ENCODE results near the gene ANOS1.

Gene ANOS1

DNA sequence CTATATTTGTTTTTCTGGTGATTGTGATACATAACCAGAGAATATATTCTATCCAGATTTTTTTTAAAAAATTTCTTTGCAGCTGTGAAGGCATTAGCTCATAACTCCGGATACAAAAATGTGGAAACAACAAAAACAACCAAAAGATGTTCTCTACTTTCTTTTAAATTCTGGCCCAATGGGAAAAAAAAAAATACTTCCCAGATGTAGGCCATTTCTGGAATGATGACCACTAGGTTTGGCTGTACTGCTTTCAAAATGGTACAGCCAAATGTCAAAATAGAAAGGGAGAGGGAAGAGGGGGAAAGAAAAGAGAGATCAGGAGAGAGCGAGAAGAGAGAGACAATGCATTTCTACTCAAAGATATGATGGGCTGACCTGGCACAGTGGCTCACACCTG is 14.6 kb downstream of the ANOS1 start:
- DNase-seq, result no peak

DNA sequence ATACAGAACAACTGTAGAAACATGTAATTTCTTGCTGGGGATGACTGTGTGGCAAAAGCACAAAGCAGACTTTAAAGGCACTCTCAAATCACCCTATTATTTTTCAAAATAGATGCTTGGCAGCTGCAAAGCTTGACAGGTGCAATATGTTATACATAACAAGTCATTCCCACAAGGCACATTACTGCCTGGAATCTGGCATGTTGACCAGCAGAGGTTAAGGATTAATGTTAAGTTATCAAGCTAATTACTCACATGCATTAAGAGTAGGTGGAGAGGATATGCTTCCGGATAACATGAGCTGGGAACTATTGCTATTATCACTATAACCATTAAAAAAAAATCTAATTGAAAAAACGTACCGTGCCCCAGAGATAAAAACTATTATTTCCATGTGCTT is 17.8 kb downstream of the ANOS1 start:
- DNase-seq, result no peak

DNA sequence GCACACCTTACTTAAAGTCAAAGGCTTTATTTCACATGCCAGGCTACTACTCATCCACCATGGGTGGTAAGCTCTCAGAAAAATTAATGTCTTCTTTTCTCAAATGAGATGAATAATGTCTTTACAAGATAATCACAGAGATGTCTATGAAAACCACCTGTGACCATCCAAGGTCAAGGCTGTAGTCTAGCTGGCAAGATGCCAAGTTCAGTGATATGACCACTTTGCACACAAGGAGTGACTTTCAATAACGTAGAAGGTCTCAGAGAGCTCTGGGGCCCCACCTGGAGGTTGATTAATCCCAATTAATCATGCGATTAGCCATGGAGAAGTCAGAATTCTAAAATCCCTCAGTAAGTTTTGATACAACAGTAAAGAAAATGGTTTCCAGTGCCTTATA is 20.5 kb downstream of the ANOS1 start:
- no peak for DNase-seq

DNA sequence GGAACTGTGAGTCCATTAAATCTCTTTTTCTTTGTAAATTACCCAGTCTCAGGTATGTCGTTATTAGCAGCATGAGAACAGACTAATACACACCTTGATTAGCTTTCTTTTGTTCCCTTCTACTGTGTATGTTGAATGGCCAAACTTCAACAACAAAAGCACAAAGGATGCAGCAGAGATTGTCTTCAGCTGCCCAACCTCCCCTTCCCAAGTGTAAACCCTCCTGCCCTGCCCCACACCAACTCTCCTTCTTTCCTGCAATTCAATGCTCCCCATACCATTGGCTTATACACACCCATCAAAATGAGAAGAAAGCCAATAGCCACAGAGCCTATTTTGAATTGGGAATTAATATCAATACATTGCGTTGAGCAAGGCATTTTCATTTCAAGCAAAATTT is 27.8 kb downstream of the ANOS1 start:
- DNase-seq, result no peak

DNA sequence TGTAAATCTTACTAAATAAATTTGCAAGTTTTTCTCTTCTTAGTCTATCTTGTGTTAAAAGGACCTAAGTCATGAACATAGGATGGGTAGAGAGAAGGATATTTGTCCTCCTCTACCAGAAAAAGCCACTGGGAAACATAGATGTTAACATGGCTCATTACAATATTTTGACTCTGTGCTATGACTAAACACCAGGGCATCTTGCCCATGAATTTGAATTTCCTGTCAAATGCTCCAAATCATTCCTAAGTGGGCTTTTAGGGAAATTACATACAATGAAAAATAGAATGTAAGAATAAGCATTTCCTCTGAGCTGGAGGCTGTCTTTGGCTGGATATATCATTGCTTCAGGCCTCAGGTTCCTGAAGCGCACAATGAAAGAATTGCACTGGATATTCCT is 39.1 kb downstream of the ANOS1 start:
- no peak for DNase-seq

DNA sequence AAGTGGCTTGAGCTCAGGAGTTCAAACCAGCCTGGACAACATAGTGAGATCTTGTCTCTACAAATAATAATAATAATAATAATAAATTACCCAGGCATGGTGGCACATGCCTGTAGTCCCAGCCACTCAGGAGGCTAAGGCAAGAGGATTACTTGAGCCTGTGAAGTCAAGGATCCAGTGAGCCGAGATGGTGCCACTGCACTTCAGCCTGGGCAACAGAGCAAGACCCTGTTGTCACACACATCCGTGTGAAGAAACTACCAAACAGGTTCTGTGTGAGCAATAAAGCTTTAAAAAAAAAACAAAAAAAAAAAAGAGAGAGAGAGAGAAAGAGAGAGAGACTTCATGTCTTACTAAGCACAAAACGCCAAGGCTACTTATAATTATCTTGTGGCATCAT is 42.5 kb downstream of the ANOS1 start:
- DNase-seq, result no peak

DNA sequence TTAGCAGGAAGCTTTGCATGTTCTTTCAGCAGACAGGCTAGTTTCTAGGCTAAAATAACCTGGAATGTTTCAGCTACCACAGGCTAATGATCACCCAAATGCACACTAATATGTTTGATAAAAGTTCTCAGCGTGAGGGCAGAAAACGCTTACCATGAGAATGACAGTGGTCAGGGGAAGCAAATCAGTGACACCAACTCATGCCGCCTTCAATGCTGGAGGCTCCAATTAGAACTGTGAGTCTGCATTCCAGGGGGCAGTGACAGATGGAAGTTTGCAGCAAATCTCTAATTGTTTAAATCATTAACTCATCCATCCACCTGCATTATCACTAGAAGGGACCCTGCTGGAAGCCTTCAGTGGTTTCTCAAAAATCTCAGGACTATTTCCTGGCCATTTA is 43.2 kb downstream of the ANOS1 start:
- DNase-seq, result no peak

DNA sequence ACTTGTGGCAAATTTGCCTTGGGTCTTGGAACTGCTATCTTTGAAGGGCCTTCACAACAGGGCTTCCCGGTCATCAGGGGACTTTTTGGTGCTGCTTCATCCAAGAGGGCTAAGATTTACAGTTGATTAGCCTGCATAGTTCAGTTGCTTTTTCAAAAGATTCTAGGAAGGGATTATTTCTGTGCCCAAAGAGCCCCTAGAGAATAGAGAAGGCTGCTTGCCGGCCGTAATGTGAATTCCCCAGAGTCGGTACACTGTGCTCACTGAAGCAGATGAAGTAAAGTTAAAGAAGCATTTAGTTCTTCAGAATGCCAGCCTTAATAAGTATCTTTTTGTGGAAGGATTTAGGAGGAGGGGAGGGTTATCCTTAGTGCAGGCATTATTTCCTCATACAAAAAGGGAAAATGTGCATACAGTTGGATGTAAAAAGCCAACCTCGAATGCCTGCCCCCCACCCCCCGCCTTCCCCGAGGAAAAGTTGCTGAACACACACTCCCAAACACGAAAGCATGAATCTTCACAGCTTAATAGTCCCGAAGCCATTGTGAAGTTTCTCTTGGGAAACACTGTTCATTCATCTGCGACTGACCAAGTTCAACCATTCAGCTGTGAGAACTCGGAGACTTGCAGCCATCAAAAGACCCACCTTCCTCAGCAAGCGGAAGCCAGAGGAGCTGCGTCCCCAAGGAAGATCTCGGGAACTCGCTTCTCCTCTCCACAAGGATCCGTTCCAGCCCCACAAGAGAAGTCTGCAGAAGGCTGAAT is 47.6 kb downstream of the ANOS1 start:
- no peak for DNase-seq

DNA sequence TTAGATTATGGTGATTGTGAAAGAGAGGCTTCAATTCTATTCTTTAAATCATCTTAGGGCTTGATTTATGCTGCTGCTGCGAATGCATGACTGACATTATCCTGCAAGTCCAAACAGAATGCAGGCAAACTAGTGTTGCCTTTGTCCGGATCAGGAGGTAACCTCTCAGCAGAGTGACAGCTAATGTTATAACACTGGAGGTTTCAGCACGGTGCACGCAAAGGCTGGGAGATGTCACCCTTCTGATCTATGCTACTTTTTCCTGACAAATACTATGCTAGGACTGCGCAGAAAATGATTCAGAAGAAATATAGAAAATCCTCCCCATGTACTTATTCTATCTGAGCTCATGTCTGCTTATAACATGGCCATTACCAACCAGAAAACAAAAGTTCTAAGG is 48.2 kb downstream of the ANOS1 start:
- DNase-seq, result no peak

DNA sequence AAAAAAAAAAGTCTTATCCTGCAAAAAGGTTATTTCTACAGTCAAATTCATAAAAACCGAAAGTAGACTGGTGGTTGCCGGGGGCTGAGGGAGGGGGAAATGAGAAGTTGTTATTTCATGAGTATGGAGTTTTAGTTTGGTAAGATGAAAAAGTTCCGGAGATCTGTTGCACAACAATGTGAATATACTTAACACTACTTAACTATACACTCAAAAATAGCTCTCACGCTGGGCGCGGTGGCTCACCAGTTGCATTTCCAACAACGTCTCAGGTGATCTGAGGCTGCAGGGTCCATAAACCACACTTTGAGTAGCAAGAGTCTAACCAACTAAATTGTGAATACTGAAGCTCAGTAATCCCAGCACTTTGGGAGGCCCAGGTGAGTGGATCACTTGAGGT is 52.4 kb downstream of the ANOS1 start:
- DNase-seq, result peak; percentile 80

DNA sequence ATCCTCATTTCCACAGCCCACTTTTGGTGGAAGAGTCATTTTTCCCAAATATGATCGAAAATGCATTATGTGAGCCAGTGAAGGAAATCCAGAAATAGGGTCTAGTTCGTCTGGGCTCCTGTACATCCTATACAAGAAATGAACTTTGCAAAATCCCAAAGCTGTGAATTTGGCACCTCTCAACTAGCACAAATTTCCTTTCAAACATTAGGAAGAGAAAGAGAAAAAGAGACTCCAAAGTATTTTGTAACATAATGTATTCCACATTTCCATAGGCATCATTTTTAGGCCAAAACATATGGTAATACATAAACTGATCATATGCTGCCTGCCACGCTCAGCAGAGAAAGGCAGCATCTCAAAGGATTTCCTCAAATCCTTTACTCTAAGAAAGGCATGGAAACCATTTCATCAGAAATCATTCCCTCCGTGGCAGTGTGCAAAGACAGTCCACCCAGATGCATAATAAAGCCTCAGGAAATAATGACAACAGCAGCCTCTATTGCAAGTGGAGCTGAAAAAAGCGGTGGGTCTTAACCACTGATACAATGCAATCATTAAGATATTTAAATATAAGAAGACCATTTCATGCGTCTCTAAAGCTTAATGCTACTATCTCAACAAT is 56.8 kb downstream of the ANOS1 start:
- DNase-seq, result no peak

DNA sequence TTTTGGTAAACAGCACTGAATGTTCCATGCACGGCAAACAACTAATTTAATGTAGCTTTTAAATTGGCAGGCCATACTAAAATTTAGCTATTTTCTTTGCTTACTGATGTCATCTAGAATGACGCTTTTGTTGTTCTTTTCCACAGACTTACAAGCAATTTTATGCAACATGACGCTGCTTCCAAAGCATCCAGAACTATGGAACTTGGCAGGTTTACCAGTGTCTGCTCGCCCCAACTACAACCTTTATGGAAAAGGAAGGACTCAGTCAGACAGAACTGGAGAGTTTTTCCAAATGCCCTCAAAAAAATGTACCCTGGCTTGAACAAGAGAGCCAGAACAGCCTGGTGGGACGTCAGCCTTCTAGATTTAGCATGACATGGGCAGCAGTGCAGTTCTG is 58.7 kb downstream of the ANOS1 start:
- DNase-seq, result no peak

DNA sequence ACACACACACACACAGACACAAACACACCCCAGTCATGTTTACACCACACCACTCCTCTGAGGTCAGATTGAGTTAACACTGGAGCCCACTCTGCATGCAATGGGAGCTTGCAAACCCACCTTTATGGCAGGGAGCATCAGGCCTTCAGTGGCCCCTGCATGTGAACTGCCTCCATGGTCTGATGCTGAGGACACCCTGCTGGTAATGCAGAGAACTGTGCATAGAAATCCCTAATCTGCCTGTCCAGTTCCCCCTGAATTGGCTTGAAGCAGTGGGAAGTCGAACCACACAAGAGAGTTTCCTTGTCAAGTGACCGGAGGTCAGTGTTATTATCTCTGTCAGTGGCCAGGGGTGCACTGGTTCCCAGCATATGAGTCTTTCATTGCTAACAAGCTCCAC is 59.8 kb downstream of the ANOS1 start:
- no peak for DNase-seq

DNA sequence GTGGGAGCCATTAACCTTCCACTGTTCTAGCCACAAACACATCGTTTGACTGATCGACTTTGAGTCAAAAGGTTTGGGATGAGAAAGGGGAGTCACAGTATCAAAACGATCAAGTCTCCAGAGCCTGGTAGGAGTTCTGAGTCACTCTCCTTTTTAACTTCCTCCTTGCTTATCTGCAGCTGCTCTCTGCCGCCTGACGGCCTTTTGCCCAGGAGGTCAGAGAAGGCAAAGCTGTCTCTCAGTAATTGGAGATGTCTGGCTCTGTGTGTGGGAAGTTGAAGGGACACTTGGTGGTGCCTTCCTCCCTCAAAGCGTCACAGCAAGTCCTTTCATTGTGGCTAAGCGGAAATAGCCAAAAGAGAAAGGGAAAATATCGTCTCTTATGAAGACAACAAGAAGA is 63.1 kb downstream of the ANOS1 start:
- peak; percentile 78 for DNase-seq

DNA sequence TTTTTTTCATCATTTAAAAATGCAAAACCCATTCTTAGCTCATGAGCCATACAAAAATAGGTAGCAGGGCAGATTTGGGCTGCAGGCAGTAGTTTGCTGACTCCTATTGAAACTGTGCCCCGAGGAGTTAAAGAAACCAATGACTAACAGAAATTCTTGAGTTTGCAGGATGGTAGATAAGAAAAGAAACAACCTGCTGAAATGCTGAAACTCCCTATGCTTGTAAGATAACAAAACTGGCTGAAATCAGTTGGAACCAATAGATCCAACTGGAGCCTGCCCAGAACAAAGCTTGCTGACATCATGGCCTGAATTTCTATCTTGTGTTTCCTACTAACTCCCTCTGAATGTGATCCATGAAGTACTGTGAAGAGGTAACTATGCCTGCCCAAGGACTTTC is 68.6 kb downstream of the ANOS1 start:
- no peak for DNase-seq

DNA sequence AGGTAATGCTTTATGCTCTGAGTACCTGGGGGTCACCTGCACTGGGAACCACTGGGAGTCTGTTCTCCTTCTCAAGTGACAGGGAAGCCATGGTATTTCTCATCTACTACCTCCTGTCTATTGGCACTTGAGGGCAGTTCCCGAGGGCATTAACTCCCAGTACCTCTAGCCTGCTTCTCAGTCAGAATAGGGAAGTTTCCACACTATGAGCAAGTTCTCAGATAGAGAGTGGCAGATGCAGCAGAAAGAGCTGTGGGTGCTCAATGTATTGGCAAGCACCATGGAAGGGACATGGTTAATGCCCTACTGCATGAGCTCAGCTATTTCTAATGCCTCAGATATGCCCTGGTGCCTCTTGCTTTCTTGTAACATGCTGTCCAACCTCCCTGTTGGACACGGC is 74.1 kb downstream of the ANOS1 start:
- peak; percentile 66 for DNase-seq

DNA sequence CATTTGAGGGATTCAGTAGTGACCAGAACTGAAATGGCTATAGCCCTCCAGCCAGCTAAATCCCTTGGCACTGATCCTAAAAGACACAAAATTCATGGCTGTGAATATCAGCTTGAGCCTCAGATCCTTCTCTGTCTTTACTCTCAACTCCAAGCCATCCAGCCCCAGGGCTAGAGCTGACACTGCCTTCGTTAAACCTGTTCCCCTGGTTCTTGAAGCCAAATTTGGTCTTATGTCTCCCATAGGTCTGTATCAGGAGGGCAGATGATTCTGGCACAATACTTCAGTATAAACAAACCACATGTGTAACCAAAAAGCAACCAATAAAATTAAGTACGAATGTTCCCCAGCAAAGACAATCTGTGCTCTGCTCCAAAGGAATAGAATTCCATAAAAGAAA is 78.0 kb downstream of the ANOS1 start:
- no peak for DNase-seq

DNA sequence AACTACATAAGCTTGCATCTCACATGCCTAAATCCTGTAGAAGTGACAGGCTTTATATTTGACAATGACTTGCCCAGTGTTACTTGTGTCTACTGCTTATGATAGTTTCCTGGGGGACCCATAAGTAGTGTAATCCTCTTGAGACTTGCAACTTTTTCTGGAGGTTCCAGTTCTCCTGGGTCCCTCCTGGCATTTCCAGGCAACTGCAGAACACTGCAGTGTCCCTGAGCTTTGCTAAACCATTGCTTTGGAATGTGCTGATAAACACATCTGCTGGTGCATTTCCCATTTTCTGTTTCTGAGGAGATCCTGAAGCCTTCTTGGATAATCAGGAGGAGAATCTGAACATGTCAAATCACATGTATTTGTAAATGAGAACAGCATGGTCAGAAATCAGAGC is 82.0 kb downstream of the ANOS1 start:
- no peak for DNase-seq

DNA sequence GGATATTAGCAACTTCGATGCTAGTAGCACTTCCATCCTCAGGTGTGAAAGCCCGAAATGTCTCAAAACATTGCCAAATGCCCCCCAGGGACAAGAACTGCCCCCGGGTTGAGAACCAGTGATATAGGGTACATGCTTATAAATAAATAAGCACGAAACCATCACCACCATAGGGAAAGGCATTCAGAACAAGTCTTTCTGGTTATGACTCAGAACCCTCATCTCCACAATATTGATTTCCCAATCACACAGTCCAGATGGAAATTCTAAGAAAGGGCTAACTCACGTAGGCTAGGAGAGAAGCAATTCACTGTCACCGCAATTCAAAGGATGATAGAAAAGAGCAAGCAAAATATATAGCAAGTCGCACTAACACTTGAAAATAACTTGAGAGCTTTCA is 84.8 kb downstream of the ANOS1 start:
- DNase-seq, result peak; percentile 62

DNA sequence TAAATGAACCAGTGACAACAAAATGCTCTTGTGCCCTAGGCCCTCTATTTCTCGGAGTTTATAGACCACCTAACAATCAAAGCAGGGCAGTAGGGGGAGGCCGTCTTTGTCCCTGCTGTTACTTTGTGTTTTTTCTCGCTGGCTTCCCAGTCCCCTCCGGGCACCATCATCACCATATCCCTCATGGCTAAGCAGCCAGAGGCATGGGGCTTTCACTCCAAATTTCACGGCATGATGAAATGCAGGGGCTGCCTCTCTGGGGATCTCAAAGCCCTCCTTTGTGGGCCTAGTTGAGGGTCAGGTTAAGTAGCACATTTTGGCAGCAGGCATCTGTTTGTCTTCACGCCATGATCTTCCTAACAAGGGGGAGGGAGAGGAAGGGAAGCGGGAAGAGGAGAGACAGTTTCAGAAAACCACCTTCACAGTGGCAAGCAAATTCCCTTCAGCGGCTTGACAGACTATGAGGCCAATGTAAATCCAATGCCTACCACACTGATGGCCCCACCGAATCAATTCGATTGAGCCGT is 91.9 kb downstream of the ANOS1 start:
- DNase-seq, result no peak

DNA sequence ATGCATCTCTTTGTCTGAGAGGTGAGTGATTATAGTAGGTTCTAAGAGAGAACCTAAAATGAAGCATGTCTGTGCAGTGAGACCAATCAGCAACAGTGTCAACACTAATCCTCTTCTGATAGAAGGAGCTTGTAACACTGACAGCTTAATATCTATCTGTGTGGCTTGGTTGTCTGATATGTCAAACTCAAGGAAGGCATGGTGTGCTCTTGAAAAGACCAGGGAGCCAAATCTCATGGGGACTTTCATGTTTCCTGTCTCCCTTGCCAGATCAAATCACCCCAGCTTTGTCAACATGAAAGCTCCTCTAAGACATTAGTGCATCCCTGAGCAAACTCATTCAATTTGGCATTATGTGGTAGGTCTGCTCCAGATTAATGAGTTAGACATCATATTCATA is 95.4 kb downstream of the ANOS1 start:
- DNase-seq, result no peak

DNA sequence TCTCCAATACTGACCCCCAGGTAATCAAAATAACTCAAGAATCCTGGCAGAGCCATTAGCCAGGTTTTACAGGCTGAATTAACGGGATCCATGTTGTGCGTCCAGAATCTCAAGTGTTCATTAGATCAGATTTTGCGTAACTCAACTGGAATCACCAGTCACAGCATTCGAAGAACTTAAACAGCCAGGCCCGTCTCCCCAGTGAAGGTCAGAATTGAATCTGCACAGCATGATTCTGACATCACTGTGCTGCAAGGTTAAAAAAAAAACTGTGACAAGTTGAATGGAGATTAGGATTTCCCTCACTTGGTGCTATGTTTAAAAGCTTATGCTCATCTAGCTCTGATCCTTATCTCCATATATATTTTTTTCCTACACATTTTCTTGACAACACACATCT is 96.1 kb downstream of the ANOS1 start:
- no peak for DNase-seq

DNA sequence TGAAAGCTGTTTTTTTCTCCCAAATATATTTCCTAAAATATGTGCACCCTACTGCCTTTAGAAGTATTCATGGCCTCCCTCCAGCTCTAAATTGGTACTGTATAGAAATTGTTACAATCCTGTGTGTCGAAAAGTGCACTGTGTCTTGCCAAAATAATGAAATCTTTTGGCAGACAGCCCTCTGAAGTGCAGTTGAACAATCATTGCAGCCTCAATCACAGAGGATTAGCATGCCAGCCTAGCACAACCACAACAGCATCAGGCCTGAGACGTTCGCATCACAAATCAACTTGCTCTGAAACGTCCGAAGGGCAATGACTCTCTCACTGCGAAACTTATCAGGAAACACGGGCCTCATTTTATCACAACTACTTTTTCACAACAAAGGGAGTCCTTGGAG is 99.0 kb downstream of the ANOS1 start:
- DNase-seq, result no peak

DNA sequence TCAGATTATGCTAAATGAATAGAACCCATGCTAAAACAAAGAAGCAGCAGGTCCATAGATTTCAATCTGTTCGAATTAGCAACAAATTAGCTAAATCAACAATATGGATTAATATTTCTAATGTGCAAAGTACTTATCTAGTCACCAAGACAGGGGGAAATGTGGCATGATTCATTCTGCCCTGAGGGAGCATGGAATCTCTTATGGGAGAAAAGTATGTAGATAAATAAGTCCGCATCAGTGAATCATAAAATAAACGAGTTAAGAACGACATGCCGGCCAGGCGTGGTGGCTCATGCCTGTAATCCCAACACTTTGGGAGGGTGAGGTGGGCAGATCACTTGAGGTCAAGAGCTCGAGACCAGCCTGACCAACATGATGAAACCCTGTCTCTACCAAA is 102.1 kb downstream of the ANOS1 start:
- DNase-seq, result no peak

DNA sequence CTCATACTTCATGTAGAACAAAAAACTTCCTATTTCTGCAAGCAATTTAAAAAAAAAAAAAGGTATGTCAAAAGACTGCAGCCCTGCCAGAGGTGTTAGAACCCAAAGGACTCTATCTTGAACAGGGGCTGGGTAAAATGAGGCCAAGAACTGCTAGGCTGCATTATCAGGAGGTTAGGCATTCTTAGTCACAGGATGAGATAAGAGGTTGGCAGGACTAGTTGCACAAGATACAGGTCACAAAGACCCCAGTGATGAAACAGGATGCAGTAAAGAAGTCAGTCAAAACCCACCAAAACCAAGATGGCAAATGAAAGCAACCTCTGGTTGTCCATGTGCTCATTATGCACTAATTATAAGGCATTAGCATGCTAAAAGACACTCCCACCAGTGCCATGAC is 104.1 kb downstream of the ANOS1 start:
- no peak for DNase-seq
